Measurements from ENCODE around the gene ACOX1. TPM values are rescaled to one million over a fixed set of nuclear protein-coding genes. Genes with fewer than 3 reads are reported as not detected.

The ACOX1 gene
- total and polyA plus RNA-seq, 8 donors, result 11.9 to 133 (median 29.8) TPM

- WGBS, 5 donors, result 86 to 92% (median 88%) methylated on average over 14 to 16 of the region's 16 CpGs
- peak overlapping the region in 1 of 5 donors; percentile 24 for H3K27ac ChIP-seq
- no peak for DNase-seq
- no peak overlapping the region for H3K4me3 ChIP-seq
- H3K4me1 ChIP-seq, result peaks cover 19 to 56% (median 38%) of the 10 kb centered on the region in 4 donors
- no peaks in the 10 kb centered on the region for H3K27me3 ChIP-seq
- intact Hi-C loops (cut with DNase I; ENCODE audit: low total_unique reads), result no loop called here
- TF ChIP-seq POLR2AphosphoS5 (IDR thresholded peaks at IDR 0.05) (no peak), POLR2A (IDR thresholded peaks at IDR 0.05) (no peak)
- TF ChIP-seq, protein P1, sequence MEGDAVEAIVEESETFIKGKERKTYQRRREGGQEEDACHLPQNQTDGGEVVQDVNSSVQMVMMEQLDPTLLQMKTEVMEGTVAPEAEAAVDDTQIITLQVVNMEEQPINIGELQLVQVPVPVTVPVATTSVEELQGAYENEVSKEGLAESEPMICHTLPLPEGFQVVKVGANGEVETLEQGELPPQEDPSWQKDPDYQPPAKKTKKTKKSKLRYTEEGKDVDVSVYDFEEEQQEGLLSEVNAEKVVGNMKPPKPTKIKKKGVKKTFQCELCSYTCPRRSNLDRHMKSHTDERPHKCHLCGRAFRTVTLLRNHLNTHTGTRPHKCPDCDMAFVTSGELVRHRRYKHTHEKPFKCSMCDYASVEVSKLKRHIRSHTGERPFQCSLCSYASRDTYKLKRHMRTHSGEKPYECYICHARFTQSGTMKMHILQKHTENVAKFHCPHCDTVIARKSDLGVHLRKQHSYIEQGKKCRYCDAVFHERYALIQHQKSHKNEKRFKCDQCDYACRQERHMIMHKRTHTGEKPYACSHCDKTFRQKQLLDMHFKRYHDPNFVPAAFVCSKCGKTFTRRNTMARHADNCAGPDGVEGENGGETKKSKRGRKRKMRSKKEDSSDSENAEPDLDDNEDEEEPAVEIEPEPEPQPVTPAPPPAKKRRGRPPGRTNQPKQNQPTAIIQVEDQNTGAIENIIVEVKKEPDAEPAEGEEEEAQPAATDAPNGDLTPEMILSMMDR (IDR thresholded peaks at IDR 0.05), result no peak
- H3K9me3 ChIP-seq, result no peaks in the 10 kb centered on the region
- peaks cover 29 to 50% (median 42%) of the 10 kb centered on the region in 4 donors for H3K36me3 ChIP-seq
These were observed 86.3 kb downstream of the ACOX1 start for GRCh38 chr17:75892556-75893224.

- 65 to 76% (median 74%) methylated on average over 22 to 32 of the region's 32 CpGs for WGBS, 5 donors
- Histone ChIP-seq H3K27ac (no peak overlapping the region), H3K27me3 (no peaks in the 10 kb centered on the region), H3K4me3 (no peak overlapping the region), H3K36me3 (peaks cover 29 to 55% (median 40%) of the 10 kb centered on the region in 4 donors), H3K4me1 (peaks cover 14 to 48% (median 30%) of the 10 kb centered on the region in 4 donors), H3K9me3 (no peaks in the 10 kb centered on the region)
- intact Hi-C loops (cut with DNase I; ENCODE audit: low total_unique reads), result no loop called here
- TF ChIP-seq EP300 (IDR thresholded peaks at IDR 0.05) (no peak), POLR2A (IDR thresholded peaks at IDR 0.05) (no peak)
- TF ChIP-seq, protein P1 (IDR thresholded peaks at IDR 0.05), result no peak
- DNase-seq, result peak in 1 of 2 donors; percentile 40
These were observed 87.1 kb downstream of the ACOX1 start for GRCh38 chr17:75891605-75892555.

Other genes with a start within 250 kb of the ACOX1 start
- gene GALK1, start 214.0 kb downstream of the ACOX1 start, total RNA-seq, result 10 to 100 TPM in 4 of 5 donors, 1 to 10 TPM in 1; 7.6 to 57.1 (median 27.5) TPM
- gene GALK1, start 214.0 kb downstream of the ACOX1 start, polyA plus RNA-seq, result 10 to 100 TPM; 32.7 to 41.0 (median 40.6) TPM
- gene UNK, start 194.4 kb downstream of the ACOX1 start, total RNA-seq, result 100 to 1,000 TPM in 1 of 5 donors, 10 to 100 TPM in 3, 1 to 10 TPM in 1; 3.5 to 102 (median 33.0) TPM
- 10 to 100 TPM; 13.5 to 17.3 (median 15.1) TPM for gene UNK, start 194.4 kb downstream of the ACOX1 start, polyA plus RNA-seq
- 10 to 100 TPM in 4 of 5 donors, 1 to 10 TPM in 1; 9.0 to 45.5 (median 25.5) TPM for gene UNC13D, start 134.8 kb downstream of the ACOX1 start, total RNA-seq
- gene UNC13D, start 134.8 kb downstream of the ACOX1 start, polyA plus RNA-seq, result 10 to 100 TPM in 2 of 3 donors, 1 to 10 TPM in 1; 6.4 to 18.5 (median 17.9) TPM
- gene WBP2, start 123.8 kb downstream of the ACOX1 start, total RNA-seq, result 100 to 1,000 TPM in 1 of 5 donors, 10 to 100 TPM in 4; 28.6 to 122 (median 46.1) TPM
- gene WBP2, start 123.8 kb downstream of the ACOX1 start, polyA plus RNA-seq, result 100 to 1,000 TPM in 1 of 3 donors, 10 to 100 TPM in 2; 87.3 to 104 (median 98.6) TPM
- gene TRIM47, start 100.6 kb downstream of the ACOX1 start, total RNA-seq, result 10 to 100 TPM in 4 of 5 donors, 1 to 10 TPM in 1; 3.5 to 40.4 (median 11.9) TPM
- gene TRIM47, start 100.6 kb downstream of the ACOX1 start, polyA plus RNA-seq, result 10 to 100 TPM; 24.2 to 34.7 (median 28.4) TPM
- gene TRIM65, start 82.2 kb downstream of the ACOX1 start, total RNA-seq, result 10 to 100 TPM in 3 of 5 donors, 1 to 10 TPM in 1, not detected in 1; 9.2 to 26.6 (median 16.9) TPM
- 10 to 100 TPM in 1 of 3 donors, 1 to 10 TPM in 2; 8.1 to 10.6 (median 9.5) TPM for gene TRIM65, start 82.2 kb downstream of the ACOX1 start, polyA plus RNA-seq
- gene MRPL38, start 74.3 kb downstream of the ACOX1 start, total RNA-seq, result 100 to 1,000 TPM in 1 of 5 donors, 10 to 100 TPM in 3, 1 to 10 TPM in 1; 9.3 to 244 (median 29.9) TPM
- 10 to 100 TPM; 54.2 to 89.2 (median 73.9) TPM for gene MRPL38, start 74.3 kb downstream of the ACOX1 start, polyA plus RNA-seq
- gene FBF1, start 38.1 kb downstream of the ACOX1 start, total RNA-seq, result 10 to 100 TPM in 4 of 5 donors, 1 to 10 TPM in 1; 3.8 to 21.7 (median 19.6) TPM
- 10 to 100 TPM in 1 of 3 donors, 1 to 10 TPM in 2; 1.7 to 10.4 (median 6.8) TPM for gene FBF1, start 38.1 kb downstream of the ACOX1 start, polyA plus RNA-seq
- gene TEN1, start 74 bp upstream of the ACOX1 start, total RNA-seq, result 100 to 1,000 TPM in 1 of 5 donors, 10 to 100 TPM in 3, not detected in 1; 14.2 to 121 (median 19.3) TPM
- gene TEN1, start 74 bp upstream of the ACOX1 start, polyA plus RNA-seq, result 10 to 100 TPM; 37.1 to 66.6 (median 52.4) TPM
- 10 to 100 TPM in 1 of 5 donors, 1 to 10 TPM in 3, not detected in 1; 3.1 to 20.4 (median 7.3) TPM for gene CDK3, start 21.7 kb upstream of the ACOX1 start, total RNA-seq
- gene CDK3, start 21.7 kb upstream of the ACOX1 start, polyA plus RNA-seq, result 10 to 100 TPM in 1 of 3 donors, 1 to 10 TPM in 2; 7.3 to 17.2 (median 8.2) TPM
- 10 to 100 TPM in 2 of 5 donors, 1 to 10 TPM in 3; 1.2 to 89.8 (median 9.7) TPM for gene EVPL, start 48.1 kb upstream of the ACOX1 start, total RNA-seq
- 100 to 1,000 TPM in 1 of 3 donors, 1 to 10 TPM in 2; 1.8 to 105 (median 8.2) TPM for gene EVPL, start 48.1 kb upstream of the ACOX1 start, polyA plus RNA-seq
- 10 to 100 TPM; 24.6 to 49.8 (median 47.8) TPM for gene SRP68, start 93.4 kb upstream of the ACOX1 start, total RNA-seq
- 10 to 100 TPM; 36.9 to 46.4 (median 39.3) TPM for gene SRP68, start 93.4 kb upstream of the ACOX1 start, polyA plus RNA-seq
- not detected for gene GALR2, start 95.6 kb upstream of the ACOX1 start, total RNA-seq
- gene GALR2, start 95.6 kb upstream of the ACOX1 start, polyA plus RNA-seq, result under 1 TPM in 1 of 3 donors, not detected in 2; 0.48 TPM
- not detected for gene ZACN, start 100.0 kb upstream of the ACOX1 start, total RNA-seq
- 1 to 10 TPM in 2 of 3 donors, under 1 TPM in 1; 1.00 to 1.9 (median 1.4) TPM for gene ZACN, start 100.0 kb upstream of the ACOX1 start, polyA plus RNA-seq
- 100 to 1,000 TPM in 2 of 5 donors, 10 to 100 TPM in 3; 65.7 to 280 (median 80.3) TPM for gene EXOC7, start 124.6 kb upstream of the ACOX1 start, total RNA-seq
- 10 to 100 TPM; 31.8 to 47.2 (median 33.2) TPM for gene EXOC7, start 124.6 kb upstream of the ACOX1 start, polyA plus RNA-seq
- gene FOXJ1, start 162.1 kb upstream of the ACOX1 start, total RNA-seq, result 1 to 10 TPM in 3 of 5 donors, not detected in 2; 1.3 to 6.7 (median 4.5) TPM
- under 1 TPM in 2 of 3 donors, not detected in 1; 0.12 to 0.25 TPM for gene FOXJ1, start 162.1 kb upstream of the ACOX1 start, polyA plus RNA-seq

Data from stomach (tissue), 9 donors.